Tongue (tissue), 2 donors: ENCODE data around the gene SPTB. TPM values are rescaled to one million over a fixed set of nuclear protein-coding genes. Genes with fewer than 3 reads are reported as not detected.
"Not testable (repeated sequence)": the region's sequence is repeated elsewhere in the genome, so short reads cannot be mapped to it uniquely, and the experiment has no call there.

Experiments used
- DNase-seq: peaks from one replicate; pipeline ENCODE4 v3.0.0-alpha.2; 2015
- total RNA-seq: library from RNA; depleted of rRNA; stranded (reverse); fragments of >200 nt; gene quantifications from one replicate; pipeline ENCODE4 v1.2.3, GENCODE V29; 2014

Gene SPTB
- 386 TPM for total RNA-seq

DNA sequence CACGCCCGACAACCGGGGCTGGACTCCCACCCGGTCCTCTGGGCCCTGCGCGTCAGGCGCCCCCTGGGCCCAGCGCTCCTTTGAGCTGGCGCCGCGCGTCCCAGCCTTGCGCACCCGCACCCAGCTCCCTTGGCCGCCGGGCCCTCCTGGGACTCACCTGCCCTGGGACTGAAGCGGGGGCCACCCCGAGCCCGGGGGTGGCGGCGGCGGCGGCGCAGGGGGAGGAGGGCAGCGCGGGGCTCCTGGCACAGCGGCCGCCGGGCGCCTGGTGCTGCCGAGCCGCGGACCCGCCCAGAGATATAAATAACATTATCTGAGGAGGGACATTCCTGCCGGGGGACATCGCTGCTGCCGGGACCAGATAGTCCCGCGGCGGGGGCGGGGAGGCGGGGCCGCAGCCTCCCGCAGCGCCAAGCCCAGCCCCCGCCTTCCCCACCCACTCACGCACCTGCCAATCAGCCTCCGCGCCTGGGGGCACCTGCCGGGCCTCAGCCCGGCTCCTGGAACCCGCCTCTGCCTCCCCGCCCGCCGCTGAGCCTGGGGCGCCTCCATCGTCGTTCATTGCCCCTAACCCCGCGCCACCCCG is at the start of gene SPTB:
SPTB (minus strand) TSS at position 273 of the 586 bp plus-strand sequence. CDS start 56,813 bp downstream, outside the sequence.
- peak; percentile 78 for DNase-seq

DNA sequence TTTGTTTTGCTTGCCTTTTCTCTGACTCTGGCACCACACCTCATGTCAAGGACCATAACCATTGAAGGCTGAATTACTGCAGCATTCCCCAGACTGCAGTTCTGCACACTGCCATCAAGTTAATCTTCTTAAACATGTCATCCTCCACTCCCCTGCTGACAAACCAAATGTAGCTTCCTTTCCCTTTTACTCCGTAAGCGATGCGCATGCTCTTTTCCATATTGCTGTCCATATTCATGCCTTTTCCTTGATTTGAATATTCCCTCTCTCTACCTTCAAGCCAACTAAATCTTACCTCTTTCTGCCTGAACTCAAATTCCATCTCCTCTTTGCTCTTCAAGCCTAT is 49.3 kb upstream of the SPTB start:
- DNase-seq, result no peak

DNA sequence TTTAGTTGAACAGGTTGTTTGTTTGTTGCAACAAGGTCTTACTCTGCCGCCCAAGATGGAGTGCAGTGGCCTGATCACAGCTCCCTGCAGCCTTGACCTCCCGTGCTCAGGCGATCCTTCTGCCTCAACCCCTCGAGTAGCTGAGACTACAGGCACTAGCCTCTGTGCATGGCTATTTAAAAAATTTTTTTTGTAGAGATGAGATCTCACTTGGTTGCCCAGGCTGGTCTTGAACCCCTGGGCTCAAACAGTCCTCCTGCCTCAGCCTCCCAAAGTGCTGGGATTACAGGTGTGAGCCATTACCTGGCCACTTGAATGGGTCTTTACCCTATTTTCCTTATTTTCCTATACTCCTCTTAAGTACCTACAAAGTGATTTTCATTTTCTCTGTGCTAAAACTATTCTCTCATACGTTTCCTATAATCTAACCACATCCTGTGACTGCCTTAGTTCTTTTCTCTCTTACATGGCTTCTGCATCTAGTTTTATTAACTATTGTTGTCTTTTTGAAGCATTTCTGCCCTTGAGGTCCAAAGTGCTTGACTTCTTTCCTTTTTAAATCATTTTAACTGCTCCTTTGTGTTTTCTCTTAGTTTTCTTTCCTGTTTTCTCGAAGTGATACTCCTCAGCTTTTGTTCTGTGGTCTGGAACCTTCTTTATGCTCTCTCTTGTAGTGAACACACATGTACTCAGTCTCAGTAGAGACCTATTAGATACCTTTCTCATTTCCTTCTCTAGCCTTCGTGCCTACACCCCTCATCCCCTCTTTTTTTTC is 48.7 kb upstream of the SPTB start:
- no peak for DNase-seq

DNA sequence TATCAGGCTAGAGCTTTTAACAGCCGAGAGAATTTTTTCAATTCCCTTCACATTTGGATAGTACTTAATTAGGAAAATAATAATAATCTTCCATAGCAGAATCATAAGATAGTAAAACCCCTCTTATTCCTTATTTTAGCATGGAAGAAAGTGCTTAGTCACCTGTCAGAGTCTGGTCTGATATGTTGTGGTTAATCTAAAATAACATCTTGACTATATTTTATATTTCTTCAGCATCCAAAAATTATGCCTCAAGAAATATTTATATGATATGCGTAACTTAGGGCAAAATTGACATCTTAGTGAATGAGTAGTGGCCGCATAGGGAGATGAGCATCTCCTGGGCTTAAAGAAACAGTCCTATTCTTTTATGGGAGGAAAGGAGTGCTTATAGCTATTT is 47.3 kb upstream of the SPTB start:
- no peak for DNase-seq

DNA sequence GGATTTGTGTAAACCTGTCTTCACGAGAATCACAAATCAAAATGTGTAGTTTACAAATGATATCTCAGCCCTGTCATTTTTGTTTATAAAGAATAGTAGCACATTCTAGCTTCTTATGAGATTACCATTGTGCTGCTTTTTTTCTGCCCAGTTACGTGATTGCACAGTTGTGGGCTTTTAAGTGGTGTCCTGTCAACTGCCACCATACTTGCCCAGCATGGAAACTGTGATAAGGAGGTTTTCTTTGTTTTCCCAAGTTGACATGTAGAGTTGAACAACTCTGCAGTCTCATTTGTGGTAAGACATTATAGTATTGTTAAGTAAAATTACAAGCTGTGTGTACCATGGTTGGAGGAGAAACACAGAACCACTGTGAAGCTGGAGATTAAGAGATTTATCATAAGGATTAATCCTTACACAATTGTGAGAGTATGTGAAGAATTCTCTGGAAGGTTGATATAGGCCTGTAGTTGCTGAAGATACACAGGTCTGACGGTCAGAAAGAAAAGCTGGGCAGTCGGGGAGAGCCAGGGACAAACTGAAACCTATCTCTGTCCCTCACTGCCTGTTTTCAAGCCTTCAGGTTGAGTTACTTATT is 46.8 kb upstream of the SPTB start:
- no peak for DNase-seq

DNA sequence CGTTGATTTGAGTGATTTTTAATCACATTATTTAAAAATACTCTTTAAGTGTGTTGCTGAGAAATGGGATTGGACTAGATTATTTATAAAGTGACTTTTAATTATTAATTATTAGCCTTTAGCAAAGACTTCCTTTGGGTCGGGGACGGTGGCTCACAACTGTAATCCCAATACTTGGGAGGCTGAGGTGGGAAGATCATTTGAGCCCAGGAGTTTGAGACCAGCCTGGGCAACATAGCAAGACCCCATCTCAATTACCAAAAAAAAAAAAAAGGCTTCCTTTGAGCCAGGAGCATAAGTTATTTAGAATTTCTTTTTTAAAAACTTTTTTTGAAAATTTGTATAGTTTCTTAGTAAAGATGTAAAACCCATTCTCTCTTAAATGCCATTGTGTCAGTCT is 43.3 kb upstream of the SPTB start:
- no peak for DNase-seq

DNA sequence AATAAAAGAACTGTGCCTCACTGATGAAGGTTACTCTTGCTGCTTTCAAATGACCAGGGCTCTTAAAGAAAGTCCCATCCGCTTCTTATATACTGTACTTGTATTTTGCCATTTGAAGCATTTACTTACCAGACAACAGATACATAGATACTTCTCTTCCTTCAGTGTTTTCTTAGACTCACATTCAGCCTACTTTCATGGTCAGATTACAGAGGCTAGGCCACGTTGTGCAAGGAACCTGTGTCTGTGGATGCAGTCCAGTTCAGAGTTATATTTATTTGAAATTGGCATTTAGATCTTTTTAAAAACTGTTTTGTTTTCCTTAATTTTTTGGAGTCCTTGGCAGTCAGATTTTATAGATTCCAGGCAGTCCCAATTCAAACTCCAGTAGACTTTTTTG is 40.8 kb upstream of the SPTB start:
- no peak for DNase-seq

DNA sequence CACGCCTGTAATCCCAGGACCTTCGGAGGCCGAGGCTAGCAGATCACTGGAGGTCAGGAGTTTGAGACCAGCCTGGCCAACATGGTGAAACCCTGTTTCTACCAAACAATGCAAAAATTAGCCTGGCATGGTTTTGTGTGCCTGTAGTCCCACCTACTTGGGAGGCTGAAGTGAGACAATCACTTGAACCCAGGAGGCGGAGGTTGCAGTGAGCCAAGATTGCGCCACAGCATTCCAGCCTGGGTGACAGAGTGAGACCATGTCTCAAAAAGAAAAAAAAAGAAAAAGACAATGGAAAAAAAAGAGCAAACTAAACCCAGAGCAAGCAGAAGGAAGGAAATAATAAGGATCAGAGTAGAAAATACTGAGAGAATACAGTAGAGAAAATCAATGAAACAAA is 39.9 kb upstream of the SPTB start:
- DNase-seq, result no peak

DNA sequence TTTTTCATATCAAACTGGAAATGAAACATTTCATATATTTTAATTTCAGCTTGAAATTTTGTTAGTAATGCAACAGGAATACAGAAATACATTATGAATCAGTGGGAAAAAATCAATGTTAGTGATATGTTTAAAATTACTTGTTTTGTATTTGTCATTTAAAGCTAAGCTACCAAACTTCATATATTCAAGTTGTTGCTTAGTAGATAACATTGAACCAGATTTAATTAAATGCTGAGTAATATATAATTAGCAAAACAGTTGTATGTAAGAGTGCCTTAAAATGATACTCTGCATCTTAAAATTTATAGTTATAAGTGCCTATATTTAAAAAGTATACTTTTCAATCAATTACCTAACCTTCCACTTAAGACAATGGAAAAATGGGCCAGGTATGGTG is 39.5 kb upstream of the SPTB start:
- no peak for DNase-seq

DNA sequence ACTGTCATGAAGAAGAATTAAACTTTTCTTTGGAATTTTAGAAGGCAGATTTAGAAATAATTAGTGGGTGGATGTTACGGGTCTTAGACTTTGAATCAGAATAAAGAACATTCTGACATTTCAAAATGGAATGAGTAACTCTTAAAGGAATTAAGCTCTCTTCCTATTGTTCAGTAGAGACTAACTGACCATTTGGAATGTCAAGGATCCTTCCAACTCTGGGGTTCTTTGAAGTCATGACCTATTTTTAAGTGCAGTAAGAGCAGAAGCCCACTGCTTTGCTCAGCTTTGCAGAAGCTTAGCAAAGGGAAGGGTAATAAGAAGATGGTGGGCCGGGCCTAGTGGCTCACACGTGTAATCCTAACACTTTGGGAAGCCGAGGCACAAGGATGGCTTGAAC is 38.5 kb upstream of the SPTB start:
- DNase-seq, result no peak

DNA sequence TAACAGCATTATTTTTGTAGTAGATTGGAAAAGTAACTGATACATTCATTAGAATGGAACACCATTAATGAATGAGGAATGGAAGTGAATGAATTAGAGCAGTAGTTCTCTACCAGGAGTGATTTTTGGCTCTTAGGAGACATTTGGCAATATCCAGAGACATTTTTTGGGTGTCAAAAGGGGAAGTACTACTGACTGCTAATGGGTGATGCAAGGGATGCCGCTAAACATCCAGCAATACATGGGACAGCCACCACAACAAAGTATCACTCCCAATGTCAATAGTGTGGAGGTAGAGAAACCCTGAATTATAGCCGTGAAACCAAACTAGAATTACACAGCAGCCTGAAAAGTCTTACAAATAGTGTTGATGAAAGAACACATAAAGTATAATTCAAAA is 36.1 kb upstream of the SPTB start:
- no peak for DNase-seq

DNA sequence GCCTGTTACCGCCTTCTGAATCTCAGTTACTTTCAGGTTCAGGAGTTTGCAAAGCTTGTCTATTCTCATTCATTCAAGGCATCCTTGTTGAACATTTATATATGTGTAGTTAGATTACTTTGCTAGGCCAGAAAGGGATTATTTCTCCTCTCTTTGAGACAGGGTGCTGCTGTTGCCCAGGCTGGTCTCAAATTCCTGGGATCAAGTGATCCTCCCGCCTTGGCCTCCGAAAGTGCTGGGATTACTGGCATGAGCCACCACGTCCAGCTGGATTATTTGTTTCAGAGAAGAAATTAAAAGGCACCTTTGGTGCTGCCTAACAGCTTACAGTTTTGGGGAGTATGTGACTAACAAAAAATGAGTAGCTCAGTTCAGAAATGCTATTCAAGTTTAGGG is 35.3 kb upstream of the SPTB start:
- no peak for DNase-seq

DNA sequence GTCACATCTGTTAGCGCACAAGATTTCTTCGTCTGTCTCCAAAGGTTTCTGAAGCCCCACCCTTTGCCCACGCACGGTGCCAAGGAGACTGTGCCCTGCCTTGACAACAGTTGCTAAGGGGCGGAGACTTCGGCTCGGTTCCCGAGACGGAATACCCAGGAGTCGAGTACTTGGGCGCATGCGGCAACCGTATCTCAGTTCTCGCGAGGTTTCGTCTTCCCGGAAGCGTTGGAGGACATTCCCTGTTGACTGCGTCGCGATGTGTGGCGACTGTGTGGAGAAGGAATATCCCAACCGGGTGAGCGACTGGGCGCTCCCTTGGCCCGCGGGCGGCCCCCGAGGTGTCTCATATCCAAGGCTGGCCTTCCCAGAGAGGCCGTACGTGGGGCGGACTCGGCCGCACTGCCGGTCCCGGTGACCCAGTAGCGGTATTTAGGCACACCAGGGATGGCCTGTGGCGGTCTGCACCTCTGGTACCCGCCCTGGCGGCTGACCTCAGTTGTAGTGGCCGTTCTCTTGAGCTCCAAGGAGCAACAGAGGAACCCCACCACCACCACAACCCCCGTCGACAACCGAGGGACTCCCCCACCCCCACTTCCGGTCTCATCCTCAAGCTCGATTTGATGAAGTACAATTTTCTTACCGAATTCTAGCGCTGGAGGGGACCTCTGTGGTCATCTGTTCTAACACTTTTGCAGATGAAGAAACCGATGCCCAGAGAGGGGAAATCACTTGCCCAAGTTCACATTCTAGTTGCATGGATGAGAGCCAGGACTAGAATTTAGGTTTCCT is 34.7 kb upstream of the SPTB start, which contains the start of gene CHURC1:
CHURC1 (plus strand) TSS at position 219 of the 792 bp plus-strand sequence; CDS start at position 260, 41 bp downstream.
- DNase-seq, result peak; percentile 100

DNA sequence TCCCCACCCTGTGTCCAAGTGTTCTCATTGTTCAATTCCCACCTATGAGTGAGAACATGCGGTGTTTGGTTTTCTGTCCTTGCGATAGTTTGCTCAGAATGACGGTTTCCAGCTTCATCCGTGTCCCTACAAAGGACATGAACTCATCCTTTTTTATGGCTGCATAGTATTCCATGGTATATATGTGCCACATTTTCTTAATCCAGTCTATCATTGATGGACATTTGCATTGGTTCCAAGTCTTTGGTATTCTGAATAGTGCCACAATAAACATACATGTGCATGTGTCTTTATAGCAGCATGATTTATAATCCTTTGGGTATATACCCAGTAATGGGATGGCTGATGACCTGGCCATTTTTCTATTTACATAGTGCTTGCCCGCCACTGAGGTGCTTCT is 33.8 kb upstream of the SPTB start:
- not testable (repeated sequence) for DNase-seq

DNA sequence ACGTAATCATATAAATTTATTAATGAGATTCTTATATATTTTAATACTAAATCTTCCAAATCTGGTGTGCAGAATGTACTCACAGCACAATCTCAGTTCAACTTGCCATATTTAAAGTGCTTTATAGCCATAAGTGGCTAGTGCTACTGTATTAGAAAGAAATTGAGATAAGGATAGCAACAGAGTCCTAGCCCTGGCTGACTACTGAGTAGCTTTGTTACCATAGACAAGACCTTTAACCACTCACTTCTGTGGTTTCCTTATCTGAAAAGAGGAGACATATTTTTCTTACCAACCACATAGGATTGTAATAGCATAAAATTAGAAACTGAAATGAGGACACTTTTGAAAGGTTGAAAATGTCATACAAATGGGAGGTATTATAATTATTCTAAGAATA is 32.6 kb upstream of the SPTB start:
- no peak for DNase-seq

DNA sequence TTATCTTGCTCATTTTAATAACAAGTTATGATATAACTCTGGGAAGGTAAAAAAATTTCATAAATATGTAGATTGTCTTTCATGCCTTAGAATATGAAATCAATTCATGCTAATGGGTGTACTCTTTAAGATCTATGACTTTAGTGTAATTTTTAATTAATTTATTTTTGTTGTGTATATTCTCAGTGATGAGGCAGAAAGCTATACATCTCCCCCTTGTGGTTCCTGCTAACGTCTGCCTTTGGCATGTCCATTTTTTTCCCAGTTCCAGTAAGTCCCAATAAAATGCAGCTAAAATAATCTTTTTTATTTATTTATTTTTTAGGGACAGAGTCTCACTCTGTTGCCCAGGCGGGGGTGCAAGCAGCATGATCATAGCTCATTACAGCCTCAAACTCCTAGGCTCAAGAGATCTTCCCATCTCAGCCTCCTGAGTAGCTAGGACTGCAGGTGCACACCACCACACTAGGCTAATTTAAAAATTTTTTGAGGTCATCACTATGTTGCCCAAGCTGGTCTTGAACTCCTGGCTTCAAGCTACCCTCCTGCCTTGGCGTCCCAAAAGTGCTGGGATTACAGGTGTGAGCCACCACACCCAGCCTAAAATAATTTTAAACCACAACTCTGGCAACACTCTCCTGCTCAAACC is 31.3 kb upstream of the SPTB start:
- peak; percentile 21 for DNase-seq

DNA sequence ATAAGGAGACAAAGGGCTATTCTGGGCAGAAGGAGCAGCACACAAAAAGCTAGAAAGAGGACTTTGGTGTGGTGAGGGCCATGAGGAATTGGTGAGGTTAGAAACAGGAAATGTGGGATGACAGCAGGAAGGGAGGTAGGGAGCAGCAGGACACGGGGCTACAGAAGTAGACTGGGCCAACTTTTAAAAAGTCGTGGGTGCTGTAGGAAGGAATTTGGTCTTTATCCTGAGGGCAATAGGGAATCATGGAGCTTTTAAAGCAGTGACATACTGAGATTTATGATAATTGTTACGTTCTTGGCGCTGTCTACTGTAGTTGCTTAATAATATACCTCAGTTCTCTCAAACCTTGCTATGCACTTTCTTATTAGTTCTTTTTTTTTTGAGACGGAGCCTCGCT is 26.3 kb upstream of the SPTB start:
- no peak for DNase-seq

DNA sequence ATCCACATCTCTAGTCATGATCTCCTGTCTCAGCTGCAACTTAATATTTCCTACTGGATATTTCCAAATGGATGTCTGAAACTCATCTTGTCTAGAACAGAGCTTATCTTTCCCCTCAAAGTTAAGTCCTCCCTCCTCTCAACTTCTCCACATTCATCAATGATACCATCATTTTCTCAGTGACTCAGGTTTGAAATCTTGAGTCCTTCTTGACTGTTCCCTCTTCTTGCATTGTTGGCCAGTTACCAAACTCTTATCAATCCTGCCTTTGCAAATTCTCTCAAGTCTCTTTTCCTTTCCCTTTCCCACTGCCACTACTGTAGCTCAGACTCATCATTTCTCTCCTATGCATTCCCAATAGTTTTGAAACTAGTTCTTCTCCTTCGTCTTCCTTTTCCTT is 20.3 kb upstream of the SPTB start:
- DNase-seq, result no peak

DNA sequence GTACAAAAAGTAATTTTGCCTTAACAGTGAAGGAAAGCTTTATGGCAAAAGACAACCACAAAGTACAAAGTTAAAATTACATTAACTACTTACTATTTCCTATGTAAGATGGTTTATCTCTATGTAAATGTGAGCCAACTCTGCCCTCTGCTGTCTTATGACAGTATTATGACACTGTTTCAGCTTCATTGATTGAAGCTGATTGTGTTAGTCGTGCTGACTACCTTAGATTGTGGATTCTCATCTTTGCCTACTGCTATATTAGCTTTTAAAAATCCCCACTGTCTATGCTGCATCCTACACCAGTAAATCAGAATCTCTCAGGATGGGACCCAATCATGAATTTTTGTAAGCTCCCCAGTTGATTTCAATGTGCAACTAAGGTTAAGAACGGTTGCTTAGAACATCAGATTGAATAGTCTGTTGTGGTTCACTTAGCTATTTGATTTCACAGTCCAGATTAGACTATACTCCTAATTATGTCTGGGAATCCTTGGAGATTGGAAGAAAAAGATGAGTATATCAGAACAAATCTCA is 12.2 kb upstream of the SPTB start:
- peak; percentile 81 for DNase-seq

DNA sequence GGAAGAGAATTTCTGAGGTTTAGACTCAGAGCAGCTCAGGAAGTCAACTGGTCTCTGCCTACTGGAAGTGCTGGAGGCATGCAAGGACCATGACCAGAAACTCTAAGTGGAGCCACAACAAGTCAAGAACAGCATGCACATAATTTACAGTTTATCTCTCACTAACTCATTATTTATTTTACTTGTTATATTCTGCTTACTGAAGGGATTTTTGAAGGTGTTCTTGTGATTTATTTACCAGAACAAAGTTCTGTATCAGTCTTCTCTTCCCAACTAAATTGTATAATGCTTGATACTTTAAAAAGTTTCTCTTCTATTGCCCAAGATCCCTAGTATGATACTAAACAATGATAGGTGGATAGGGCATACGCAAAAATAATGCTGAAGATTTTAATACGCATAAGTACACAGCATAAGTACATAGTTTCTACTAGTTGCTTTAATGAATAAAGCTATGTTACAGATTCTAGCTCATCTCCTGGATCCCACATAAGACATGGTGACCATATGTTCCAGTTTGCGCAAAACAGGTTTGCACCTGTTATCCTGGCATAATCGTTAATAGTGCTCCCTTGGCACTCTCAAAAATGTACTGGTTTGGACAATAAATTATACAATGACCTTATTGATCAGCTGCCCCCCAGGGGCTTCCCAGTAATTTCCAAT is 11.6 kb upstream of the SPTB start:
- DNase-seq, result no peak

DNA sequence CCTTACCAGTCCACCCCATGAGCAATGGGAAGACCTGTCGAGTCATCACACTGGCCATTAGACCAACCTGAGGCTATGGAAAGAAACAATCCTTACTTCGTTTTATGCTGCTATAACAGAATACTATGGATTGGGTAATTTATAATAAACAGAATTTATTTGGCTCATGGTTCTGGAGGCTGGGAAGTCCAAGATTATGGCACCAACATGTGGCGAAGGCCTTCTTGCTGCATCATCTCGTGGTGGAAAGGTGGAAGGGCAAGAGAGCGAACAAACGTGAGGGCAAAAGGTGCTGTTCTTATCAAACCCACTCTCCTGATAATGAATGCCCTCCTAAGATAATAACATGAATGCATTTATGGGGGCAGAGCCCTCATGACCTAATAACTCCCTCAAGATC is 9.6 kb upstream of the SPTB start:
- no peak for DNase-seq

DNA sequence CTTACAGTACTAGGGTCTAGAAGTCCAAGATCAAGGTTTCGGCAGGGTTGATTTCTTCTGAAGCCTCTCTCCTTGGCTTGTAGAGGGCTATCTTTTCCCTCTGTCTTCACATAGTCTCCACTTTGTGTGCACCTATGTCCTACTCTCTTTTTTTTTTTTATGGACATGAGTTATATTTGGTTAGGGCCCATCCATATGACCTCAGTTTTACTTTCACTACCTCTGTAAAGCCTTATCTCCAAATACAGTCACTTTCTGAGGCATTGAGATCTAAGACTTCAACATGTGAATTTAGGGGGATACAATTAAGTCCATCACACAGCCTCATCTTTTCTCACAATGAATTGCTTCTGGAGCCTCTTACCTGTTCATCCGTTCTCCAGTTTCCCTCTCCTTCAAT is 5.9 kb upstream of the SPTB start:
- no peak for DNase-seq
